Measurements from ENCODE around the gene ZFTA.

- no peak for TF ChIP-seq CTCF (IDR thresholded peaks at IDR 0.05)
- no peak for TF ChIP-seq POLR2A (IDR thresholded peaks at IDR 0.05)
These were observed 6.6 kb upstream of the ZFTA start for GRCh38 chr11:63775191-63775590.
